ENCODE data around the gene ST7L. TPM values are rescaled to one million over a fixed set of nuclear protein-coding genes. Genes with fewer than 3 reads are reported as not detected.

The ST7L gene, protein sequence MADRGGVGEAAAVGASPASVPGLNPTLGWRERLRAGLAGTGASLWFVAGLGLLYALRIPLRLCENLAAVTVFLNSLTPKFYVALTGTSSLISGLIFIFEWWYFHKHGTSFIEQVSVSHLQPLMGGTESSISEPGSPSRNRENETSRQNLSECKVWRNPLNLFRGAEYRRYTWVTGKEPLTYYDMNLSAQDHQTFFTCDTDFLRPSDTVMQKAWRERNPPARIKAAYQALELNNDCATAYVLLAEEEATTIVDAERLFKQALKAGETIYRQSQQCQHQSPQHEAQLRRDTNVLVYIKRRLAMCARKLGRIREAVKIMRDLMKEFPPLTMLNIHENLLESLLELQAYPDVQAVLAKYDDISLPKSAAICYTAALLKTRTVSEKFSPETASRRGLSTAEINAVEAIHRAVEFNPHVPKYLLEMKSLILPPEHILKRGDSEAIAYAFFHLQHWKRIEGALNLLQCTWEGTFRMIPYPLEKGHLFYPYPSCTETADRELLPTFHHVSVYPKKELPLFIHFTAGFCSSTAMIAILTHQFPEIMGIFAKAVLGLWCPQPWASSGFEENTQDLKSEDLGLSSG
- total RNA-seq, result 16.8 and 22.6 TPM in 2 replicates

DNA sequence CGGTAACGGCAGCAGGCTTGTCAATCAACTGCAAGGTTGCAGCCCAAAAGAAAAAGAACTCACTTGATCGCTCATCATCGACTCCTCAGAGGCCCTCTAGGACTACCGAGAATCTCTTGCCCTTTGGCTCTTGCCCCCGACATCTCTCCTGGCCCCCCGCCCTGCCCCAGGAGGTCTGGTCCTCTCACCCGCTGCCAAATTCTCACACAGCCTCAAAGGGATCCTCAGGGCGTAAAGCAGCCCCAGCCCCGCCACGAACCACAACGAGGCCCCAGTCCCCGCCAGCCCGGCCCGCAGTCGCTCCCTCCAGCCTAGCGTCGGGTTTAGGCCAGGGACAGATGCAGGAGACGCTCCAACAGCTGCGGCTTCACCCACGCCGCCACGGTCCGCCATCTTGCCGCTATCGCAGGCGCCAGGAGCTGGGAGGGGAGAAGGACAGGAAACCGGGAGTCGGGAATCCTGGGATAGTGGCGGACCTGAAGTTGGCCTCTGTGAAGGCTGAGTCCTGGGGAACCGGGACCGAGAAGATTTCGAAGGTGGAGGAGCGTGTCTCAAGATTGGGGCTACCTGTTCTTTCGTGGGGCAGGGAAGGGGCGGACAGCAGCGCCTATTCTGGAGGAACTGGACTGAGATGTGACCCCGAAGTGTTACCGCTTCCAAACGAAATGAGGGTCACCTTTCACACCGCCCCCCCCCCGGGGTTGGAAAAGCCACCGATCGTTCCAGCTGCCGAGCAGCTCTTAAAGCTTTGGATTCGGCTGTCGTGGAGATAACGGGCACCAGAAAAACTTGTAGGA lies at the start of gene ST7L:
Gene ST7L (minus strand): TSS at position 421 of the 797 bp plus-strand sequence. CDS start 28 bp downstream, at position 393.

DNA sequence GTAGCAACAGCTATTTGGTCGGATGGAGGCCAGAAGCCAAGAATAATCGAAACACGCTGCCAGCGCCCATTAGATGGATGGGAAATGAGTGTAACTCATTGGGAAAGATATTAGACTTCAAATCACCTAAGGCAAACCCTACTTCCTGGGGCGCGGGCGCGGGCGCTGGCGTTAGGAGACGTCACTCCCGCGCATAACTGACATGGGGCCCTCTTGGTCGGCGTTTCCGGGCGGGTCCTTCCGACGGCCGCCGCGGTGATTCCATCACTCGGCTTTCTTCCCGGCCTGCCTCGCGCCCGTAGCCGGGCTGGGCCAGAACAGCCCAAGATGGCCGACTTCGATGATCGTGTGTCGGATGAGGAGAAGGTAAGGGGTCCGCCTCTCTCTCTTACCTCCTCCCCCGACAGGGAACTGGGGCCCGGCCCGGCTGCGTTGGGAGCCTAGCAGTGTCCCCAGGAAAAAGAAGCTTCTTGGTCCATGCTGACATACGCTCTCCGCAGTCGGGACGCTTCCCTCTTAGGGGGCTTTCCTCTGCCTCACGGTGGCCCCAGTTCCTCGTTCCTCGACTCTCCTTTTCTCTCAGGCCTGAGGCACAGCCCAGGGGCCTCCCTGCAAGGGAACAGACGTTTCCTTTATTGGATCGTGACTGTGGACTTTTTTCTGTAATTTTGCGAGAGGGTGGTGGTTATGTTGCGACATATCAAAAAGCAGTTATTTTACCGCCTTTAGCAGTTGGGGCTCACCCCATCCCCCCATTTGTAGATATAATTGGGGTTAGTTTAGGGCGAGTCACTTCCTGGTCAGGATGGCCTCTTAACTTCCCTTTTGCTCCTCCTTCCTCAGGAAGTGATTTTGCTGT lies 806 bp upstream of the ST7L start, which contains the start of gene CAPZA1:
Gene CAPZA1 (plus strand): TSS at position 315 of the 859 bp plus-strand sequence. CDS start 13 bp downstream, at position 328.

DNA sequence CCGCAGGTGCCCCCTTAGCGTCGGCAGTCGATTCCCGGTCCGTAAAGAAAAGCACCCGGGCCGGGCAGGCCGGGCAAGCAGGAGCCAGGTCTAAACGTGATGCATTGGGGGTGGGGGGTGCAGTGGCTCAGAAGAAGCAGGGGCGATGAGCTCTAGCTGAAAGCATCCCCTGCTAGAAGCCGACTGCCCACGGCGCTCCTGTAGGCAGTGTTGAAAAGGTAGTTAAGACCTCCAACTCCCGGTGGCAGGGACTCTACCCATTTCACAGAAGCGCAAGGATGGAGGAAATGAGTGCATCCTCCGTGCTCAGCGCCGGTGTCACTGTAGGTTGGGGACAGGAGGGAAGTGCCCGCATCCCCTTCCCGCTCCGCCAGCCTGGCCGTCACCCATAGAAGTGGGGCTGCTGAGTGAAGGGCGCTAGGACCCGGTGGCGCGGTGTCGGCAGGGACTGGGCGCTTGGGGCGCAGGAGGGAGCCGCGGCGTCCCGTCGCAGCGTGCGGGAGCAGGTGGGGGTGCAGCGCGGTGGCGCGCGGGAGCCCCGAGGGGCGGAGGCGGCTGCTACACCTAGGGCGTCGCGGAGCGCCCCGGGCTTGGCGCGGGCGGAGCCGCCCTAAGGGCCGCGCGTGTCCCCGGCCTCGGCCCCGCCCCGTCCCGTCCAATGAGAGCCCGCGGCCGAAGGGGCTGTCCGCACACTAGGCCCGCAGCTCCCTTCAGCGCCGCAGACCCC lies 110.5 kb downstream of the ST7L start, which contains the start of gene WNT2B:
Gene WNT2B (plus strand): TSS at position 688 of the 727 bp plus-strand sequence. CDS start 298 bp downstream, outside the sequence.

Small RNA genes lying within 50 kb of the gene (small RNA-seq; reads per million reads assigned to genes)
- gene RNU7-70P, result not detected

Other genes with a start within 250 kb of the ST7L start
- gene CTTNBP2NL, start 222.9 kb downstream of the ST7L start, total RNA-seq, result 33.2 and 36.8 TPM in 2 replicates
- 5.8 and 9.5 TPM in 2 replicates for gene WNT2B, start 110.2 kb downstream of the ST7L start, total RNA-seq
- 190 and 213 TPM in 2 replicates for gene CAPZA1, start 691 bp upstream of the ST7L start, total RNA-seq
- gene MOV10, start 55.5 kb upstream of the ST7L start, total RNA-seq, result 52.6 and 61.0 TPM in 2 replicates
- 261 and 329 TPM in 2 replicates for gene RHOC, start 88.0 kb upstream of the ST7L start, total RNA-seq
- 1.3 and 1.6 TPM in 2 replicates for gene PPM1J, start 96.2 kb upstream of the ST7L start, total RNA-seq